ENCODE measurements around the gene NGRN. TPM values are rescaled to one million over a fixed set of nuclear protein-coding genes. Genes with fewer than 3 reads are reported as not detected.

The NGRN gene
- total and polyA plus RNA-seq, 4 donors = 154 to 356 (median 252) TPM

Small RNA genes lying within 50 kb of the gene (small RNA-seq; reads per million reads assigned to genes)
- gene AC091167.3 (ENCODE audit: low replicate concordance) (not detected), gene RN7SL736P (ENCODE audit: low replicate concordance) (not detected)

Other genes starting within 250 kb of the NGRN start
- 100 to 1,000 TPM in 1 of 2 donors, 10 to 100 TPM in 1; 65.5 to 111 TPM for gene IDH2, start 163.2 kb upstream of the NGRN start, total RNA-seq
- 100 to 1,000 TPM; 141 to 144 TPM for gene IDH2, start 163.2 kb upstream of the NGRN start, polyA plus RNA-seq (ENCODE audit: insufficient read length in 2 of 2)
- 10 to 100 TPM; 12.5 to 40.4 TPM for gene SEMA4B, start 64.3 kb upstream of the NGRN start, total RNA-seq
- 10 to 100 TPM; 49.1 to 67.6 TPM for gene SEMA4B, start 64.3 kb upstream of the NGRN start, polyA plus RNA-seq (ENCODE audit: insufficient read length in 2 of 2)
- 10 to 100 TPM; 11.5 to 28.5 TPM for gene CIB1, start 31.7 kb upstream of the NGRN start, total RNA-seq
- gene CIB1, start 31.7 kb upstream of the NGRN start, polyA plus RNA-seq (ENCODE audit: insufficient read length in 2 of 2) = 10 to 100 TPM; 29.5 to 32.9 TPM
- 1 to 10 TPM; 6.0 to 7.3 TPM for gene GDPGP1, start 31.5 kb upstream of the NGRN start, total RNA-seq
- gene GDPGP1, start 31.5 kb upstream of the NGRN start, polyA plus RNA-seq (ENCODE audit: insufficient read length in 2 of 2) = 1 to 10 TPM; 3.7 to 7.8 TPM
- gene TTLL13, start 16.1 kb upstream of the NGRN start, total RNA-seq = under 1 TPM; 0.28 to 0.30 TPM
- gene TTLL13, start 16.1 kb upstream of the NGRN start, polyA plus RNA-seq (ENCODE audit: insufficient read length in 2 of 2) = under 1 TPM; 0.30 to 0.51 TPM
- gene ZNF774, start 86.6 kb downstream of the NGRN start, total RNA-seq = 1 to 10 TPM; 5.3 to 6.6 TPM
- 10 to 100 TPM in 1 of 2 donors, 1 to 10 TPM in 1; 8.3 to 13.4 TPM for gene ZNF774, start 86.6 kb downstream of the NGRN start, polyA plus RNA-seq (ENCODE audit: insufficient read length in 2 of 2)
- 100 to 1,000 TPM; 107 to 126 TPM for gene IQGAP1, start 122.6 kb downstream of the NGRN start, total RNA-seq
- 10 to 100 TPM; 33.8 to 46.3 TPM for gene IQGAP1, start 122.6 kb downstream of the NGRN start, polyA plus RNA-seq (ENCODE audit: insufficient read length in 2 of 2)